ENCODE measurements around the gene LPP.
A peak's percentile ranks its signal among the peaks of the same experiment; 100 is the strongest.

The LPP gene

GRCh38 chr3:188248036-188248561 lies 94.1 kb downstream of the LPP start:
- DNase-seq (ENCODE audit: low read depth in 2 of 2): no peak

- no peak for DNase-seq (ENCODE audit: low read depth in 2 of 2)
Measured at GRCh38 chr3:188253123-188253793, 99.3 kb downstream of the LPP start.

GRCh38 chr3:188253800-188254452 lies 100.0 kb downstream of the LPP start:
- DNase-seq (ENCODE audit: low read depth in 2 of 2): peak in 1 of 2 donors; percentile 18

- no peak for DNase-seq (ENCODE audit: low read depth in 2 of 2)
Measured at GRCh38 chr3:188254520-188255070, 100.6 kb downstream of the LPP start.

GRCh38 chr3:188255190-188255589 lies 101.2 kb downstream of the LPP start:
- no peak for DNase-seq (ENCODE audit: low read depth in 2 of 2)

GRCh38 chr3:188256758-188257157 lies 102.8 kb downstream of the LPP start:
- DNase-seq (ENCODE audit: low read depth in 2 of 2): no peak

- no peak for DNase-seq (ENCODE audit: low read depth in 2 of 2)
Measured at GRCh38 chr3:188257384-188258026, 103.5 kb downstream of the LPP start.

- DNase-seq (ENCODE audit: low read depth in 2 of 2): no peak
Measured at GRCh38 chr3:188259191-188259590, 105.2 kb downstream of the LPP start.

GRCh38 chr3:188259596-188259995 lies 105.6 kb downstream of the LPP start:
- DNase-seq (ENCODE audit: low read depth in 2 of 2): no peak

- no peak for DNase-seq (ENCODE audit: low read depth in 2 of 2)
Measured at GRCh38 chr3:188261011-188261410, 107.1 kb downstream of the LPP start.

GRCh38 chr3:188262488-188262887 lies 108.5 kb downstream of the LPP start:
- DNase-seq (ENCODE audit: low read depth in 2 of 2): no peak

GRCh38 chr3:188262913-188263683 lies 109.1 kb downstream of the LPP start:
- no peak for DNase-seq (ENCODE audit: low read depth in 2 of 2)

GRCh38 chr3:188264226-188265207 lies 110.6 kb downstream of the LPP start:
- no peak for DNase-seq (ENCODE audit: low read depth in 2 of 2)

GRCh38 chr3:188266562-188267274 lies 112.8 kb downstream of the LPP start:
- no peak for DNase-seq (ENCODE audit: low read depth in 2 of 2)

GRCh38 chr3:188267790-188268335 lies 113.9 kb downstream of the LPP start:
- DNase-seq (ENCODE audit: low read depth in 2 of 2): no peak

- no peak for DNase-seq (ENCODE audit: low read depth in 2 of 2)
Measured at GRCh38 chr3:188268336-188268735, 114.4 kb downstream of the LPP start.

GRCh38 chr3:188269040-188269439 lies 115.1 kb downstream of the LPP start:
- DNase-seq (ENCODE audit: low read depth in 2 of 2): no peak

GRCh38 chr3:188270423-188270972 lies 116.5 kb downstream of the LPP start:
- no peak for DNase-seq (ENCODE audit: low read depth in 2 of 2)

- DNase-seq (ENCODE audit: low read depth in 2 of 2): no peak
Measured at GRCh38 chr3:188271226-188271914, 117.4 kb downstream of the LPP start.
